ENCODE measurements around the gene CYBA. TPM values are rescaled to one million over a fixed set of nuclear protein-coding genes. Genes with fewer than 3 reads are reported as not detected.

CYBA gene
- total RNA-seq, 1 donor: 250 TPM

DNA sequence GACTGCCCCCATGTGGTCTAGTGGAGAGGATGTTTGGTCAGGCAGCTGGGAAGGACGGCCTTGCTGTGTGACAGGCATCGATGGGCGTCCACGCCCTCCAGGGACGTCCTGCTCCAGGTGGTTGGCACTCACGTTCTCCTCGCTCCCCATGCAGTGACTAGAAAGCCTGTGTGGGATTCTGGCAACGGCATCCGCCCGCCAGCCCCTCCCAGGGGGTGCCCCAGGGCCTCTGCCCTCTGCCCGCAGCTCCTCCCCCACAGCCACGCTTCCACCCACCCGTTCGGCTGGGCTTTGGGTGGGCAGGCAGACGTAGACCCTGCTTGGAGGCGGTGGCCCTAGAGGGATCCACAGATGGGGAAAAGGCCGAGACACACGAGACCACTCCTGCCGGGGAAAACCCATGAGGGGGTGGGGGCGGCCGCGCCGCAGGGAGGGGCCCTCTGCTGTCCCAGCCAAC is 17.1 kb downstream of the CYBA start:
- H3K4me2 ChIP-seq (ENCODE audit: insufficient read depth, low read length): peak overlapping the region; percentile 84
- TF ChIP-seq, protein P1, sequence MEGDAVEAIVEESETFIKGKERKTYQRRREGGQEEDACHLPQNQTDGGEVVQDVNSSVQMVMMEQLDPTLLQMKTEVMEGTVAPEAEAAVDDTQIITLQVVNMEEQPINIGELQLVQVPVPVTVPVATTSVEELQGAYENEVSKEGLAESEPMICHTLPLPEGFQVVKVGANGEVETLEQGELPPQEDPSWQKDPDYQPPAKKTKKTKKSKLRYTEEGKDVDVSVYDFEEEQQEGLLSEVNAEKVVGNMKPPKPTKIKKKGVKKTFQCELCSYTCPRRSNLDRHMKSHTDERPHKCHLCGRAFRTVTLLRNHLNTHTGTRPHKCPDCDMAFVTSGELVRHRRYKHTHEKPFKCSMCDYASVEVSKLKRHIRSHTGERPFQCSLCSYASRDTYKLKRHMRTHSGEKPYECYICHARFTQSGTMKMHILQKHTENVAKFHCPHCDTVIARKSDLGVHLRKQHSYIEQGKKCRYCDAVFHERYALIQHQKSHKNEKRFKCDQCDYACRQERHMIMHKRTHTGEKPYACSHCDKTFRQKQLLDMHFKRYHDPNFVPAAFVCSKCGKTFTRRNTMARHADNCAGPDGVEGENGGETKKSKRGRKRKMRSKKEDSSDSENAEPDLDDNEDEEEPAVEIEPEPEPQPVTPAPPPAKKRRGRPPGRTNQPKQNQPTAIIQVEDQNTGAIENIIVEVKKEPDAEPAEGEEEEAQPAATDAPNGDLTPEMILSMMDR (IDR thresholded peaks at IDR 0.05; ENCODE audit: extremely low read depth, low read depth, low read length): peak; percentile 31
- peak overlapping the region; percentile 73 for H3K4me3 ChIP-seq (ENCODE audit: insufficient read depth, low read length)
- peaks cover 14% of the 10 kb centered on the region for H3K27me3 ChIP-seq (ENCODE audit: insufficient read depth, low read length)
- DNase-seq (ENCODE audit: insufficient read length, low spot score, missing footprints): peak; percentile 94
- H3K79me2 ChIP-seq (ENCODE audit: insufficient read depth, low read length): no peaks in the 10 kb centered on the region
- H4K20me1 ChIP-seq (ENCODE audit: insufficient read depth, low read length): peaks cover 11% of the 10 kb centered on the region
- H3K4me1 ChIP-seq (ENCODE audit: insufficient read depth, low read length): peaks cover 6% of the 10 kb centered on the region
- no peak overlapping the region for H2AFZ ChIP-seq (ENCODE audit: low read length)
- H3K27ac ChIP-seq (ENCODE audit: low read depth, low read length): no peak overlapping the region
- H3K36me3 ChIP-seq (ENCODE audit: insufficient read depth, low read length): peaks cover 13% of the 10 kb centered on the region
- H3K9me3 ChIP-seq (ENCODE audit: low read depth, low read length): no peaks in the 10 kb centered on the region

DNA sequence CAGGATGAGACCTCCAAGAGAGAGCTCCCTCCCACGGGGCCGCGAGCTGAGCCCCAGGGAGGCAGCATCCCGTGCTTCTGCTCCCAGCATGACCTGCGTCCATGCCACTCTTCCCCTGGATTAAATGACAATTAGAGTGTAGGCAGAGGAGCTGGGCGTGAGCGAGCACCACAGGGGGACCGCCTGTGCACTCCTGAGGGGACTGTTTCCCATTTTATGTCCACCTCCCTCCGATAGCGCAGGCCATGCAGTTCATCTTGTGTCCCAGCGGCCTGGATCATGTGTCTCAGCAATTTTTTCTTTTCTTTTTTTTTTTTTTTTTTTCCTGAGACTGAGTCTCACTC is 18.3 kb downstream of the CYBA start:
- Histone ChIP-seq H3K36me3 (ENCODE audit: insufficient read depth, low read length) (peaks cover 20% of the 10 kb centered on the region), H3K4me3 (ENCODE audit: insufficient read depth, low read length) (no peak overlapping the region), H2AFZ (ENCODE audit: low read length) (no peak overlapping the region), H3K27ac (ENCODE audit: low read depth, low read length) (no peak overlapping the region), H3K4me1 (ENCODE audit: insufficient read depth, low read length) (peaks cover 6% of the 10 kb centered on the region), H3K27me3 (ENCODE audit: insufficient read depth, low read length) (peaks cover 3% of the 10 kb centered on the region), H3K79me2 (ENCODE audit: insufficient read depth, low read length) (no peaks in the 10 kb centered on the region), H3K9me3 (ENCODE audit: low read depth, low read length) (no peaks in the 10 kb centered on the region), H3K4me2 (ENCODE audit: insufficient read depth, low read length) (no peak overlapping the region), H4K20me1 (ENCODE audit: insufficient read depth, low read length) (peaks cover 11% of the 10 kb centered on the region)
- DNase-seq (ENCODE audit: insufficient read length, low spot score, missing footprints): no peak
- TF ChIP-seq, protein P1 (IDR thresholded peaks at IDR 0.05; ENCODE audit: extremely low read depth, low read depth, low read length): no peak

DNA sequence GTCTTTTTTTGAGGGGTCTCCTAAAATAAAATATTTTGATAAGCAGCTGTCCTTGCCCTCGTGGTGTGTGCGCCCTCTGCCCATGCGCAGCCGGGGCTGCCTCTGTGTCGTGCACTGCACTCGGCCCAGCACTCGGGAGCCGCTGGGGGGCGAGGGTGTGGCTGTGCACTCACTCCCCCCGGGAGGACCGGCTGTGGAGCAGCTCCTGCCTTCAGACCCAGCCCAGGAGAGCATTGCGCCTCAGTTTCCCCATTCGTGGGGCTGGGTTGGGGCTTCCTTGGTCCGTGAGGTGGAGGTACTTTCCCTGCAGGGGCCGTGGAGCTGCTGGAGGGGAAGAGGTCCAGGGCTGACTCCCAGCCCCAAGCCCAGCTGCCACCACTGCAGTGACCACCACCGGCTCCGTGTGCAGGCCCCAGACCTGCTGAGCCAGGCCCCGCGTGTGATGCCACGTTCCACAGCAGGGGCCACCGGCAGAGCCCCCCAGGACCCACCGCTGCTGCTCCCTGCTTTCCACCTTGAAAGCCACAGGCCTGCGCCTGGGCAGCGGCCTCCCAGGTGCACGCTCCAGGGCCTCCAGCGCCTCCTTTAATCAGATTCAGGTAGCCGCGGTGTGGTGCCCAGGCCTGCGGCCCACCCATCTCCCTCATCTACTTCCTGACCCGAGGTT is 18.8 kb downstream of the CYBA start:
- H2AFZ ChIP-seq (ENCODE audit: low read length): no peak overlapping the region
- no peak overlapping the region for H3K4me2 ChIP-seq (ENCODE audit: insufficient read depth, low read length)
- peaks cover 25% of the 10 kb centered on the region for H3K36me3 ChIP-seq (ENCODE audit: insufficient read depth, low read length)
- no peak for DNase-seq (ENCODE audit: insufficient read length, low spot score, missing footprints)
- no peak overlapping the region for H3K4me3 ChIP-seq (ENCODE audit: insufficient read depth, low read length)
- no peaks in the 10 kb centered on the region for H3K79me2 ChIP-seq (ENCODE audit: insufficient read depth, low read length)
- peaks cover 1% of the 10 kb centered on the region for H3K27me3 ChIP-seq (ENCODE audit: insufficient read depth, low read length)
- H3K9me3 ChIP-seq (ENCODE audit: low read depth, low read length): no peaks in the 10 kb centered on the region
- TF ChIP-seq, protein P1 (IDR thresholded peaks at IDR 0.05; ENCODE audit: extremely low read depth, low read depth, low read length): no peak
- H3K27ac ChIP-seq (ENCODE audit: low read depth, low read length): no peak overlapping the region
- H3K4me1 ChIP-seq (ENCODE audit: insufficient read depth, low read length): peaks cover 6% of the 10 kb centered on the region
- H4K20me1 ChIP-seq (ENCODE audit: insufficient read depth, low read length): peaks cover 11% of the 10 kb centered on the region

GRCh38 chr16:88631384-88631783 is 19.5 kb downstream of the CYBA start:
- H3K4me3 ChIP-seq (ENCODE audit: insufficient read depth, low read length): no peak overlapping the region
- no peak overlapping the region for H2AFZ ChIP-seq (ENCODE audit: low read length)
- TF ChIP-seq, protein P1 (IDR thresholded peaks at IDR 0.05; ENCODE audit: extremely low read depth, low read depth, low read length): no peak
- H3K27ac ChIP-seq (ENCODE audit: low read depth, low read length): no peak overlapping the region
- peaks cover 10% of the 10 kb centered on the region for H4K20me1 ChIP-seq (ENCODE audit: insufficient read depth, low read length)
- H3K27me3 ChIP-seq (ENCODE audit: insufficient read depth, low read length): no peaks in the 10 kb centered on the region
- no peaks in the 10 kb centered on the region for H3K9me3 ChIP-seq (ENCODE audit: low read depth, low read length)
- H3K79me2 ChIP-seq (ENCODE audit: insufficient read depth, low read length): no peaks in the 10 kb centered on the region
- DNase-seq (ENCODE audit: insufficient read length, low spot score, missing footprints): no peak
- peaks cover 25% of the 10 kb centered on the region for H3K36me3 ChIP-seq (ENCODE audit: insufficient read depth, low read length)
- H3K4me2 ChIP-seq (ENCODE audit: insufficient read depth, low read length): no peak overlapping the region
- peaks cover 6% of the 10 kb centered on the region for H3K4me1 ChIP-seq (ENCODE audit: insufficient read depth, low read length)

All from osteoblast (primary cell).